Stimulated activated CD8-positive, alpha-beta memory T cell treated with anti-CD3 and anti-CD28 coated beads, Interleukin-15, amount 100 ng/mL, for 4 hours (primary cell): Measurements from ENCODE around the gene EEF1AKMT1.
A peak's percentile ranks its signal among the peaks of the same experiment; 100 is the strongest.

Experiments used
- DNase-seq, 2 donors: peaks; one replicate each; pipeline ENCODE4 v3.0.0-alpha.2; 2020; ENCODE audit warnings: low read depth in 2 of 2

Gene EEF1AKMT1

GRCh38 chr13:20718958-20719566 is 54.7 kb downstream of the EEF1AKMT1 start:
- no peak for DNase-seq

GRCh38 chr13:20717581-20718542 is 55.9 kb downstream of the EEF1AKMT1 start:
- DNase-seq = no peak

DNA sequence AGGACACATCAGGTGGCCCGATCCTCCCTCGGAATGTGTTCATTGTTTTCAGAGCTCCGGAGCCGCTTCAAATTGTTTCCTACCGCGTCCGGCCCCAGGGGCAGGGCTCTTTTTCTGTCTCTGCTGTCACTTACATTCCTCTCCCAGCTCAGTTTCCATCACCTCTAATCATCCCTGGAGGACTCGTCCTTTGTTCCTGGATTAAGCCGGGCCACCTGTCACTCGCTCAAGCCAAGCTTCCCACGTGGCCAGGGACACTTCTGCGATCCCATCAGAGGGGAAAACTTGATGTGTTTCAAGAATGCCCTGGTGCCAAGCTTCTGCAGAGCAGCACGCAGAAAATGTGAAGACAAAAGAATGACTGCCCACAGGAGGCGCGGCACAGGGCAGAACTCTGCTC is 56.8 kb downstream of the EEF1AKMT1 start:
- DNase-seq = no peak

GRCh38 chr13:20715330-20715712 is 58.4 kb downstream of the EEF1AKMT1 start:
- no peak for DNase-seq

DNA sequence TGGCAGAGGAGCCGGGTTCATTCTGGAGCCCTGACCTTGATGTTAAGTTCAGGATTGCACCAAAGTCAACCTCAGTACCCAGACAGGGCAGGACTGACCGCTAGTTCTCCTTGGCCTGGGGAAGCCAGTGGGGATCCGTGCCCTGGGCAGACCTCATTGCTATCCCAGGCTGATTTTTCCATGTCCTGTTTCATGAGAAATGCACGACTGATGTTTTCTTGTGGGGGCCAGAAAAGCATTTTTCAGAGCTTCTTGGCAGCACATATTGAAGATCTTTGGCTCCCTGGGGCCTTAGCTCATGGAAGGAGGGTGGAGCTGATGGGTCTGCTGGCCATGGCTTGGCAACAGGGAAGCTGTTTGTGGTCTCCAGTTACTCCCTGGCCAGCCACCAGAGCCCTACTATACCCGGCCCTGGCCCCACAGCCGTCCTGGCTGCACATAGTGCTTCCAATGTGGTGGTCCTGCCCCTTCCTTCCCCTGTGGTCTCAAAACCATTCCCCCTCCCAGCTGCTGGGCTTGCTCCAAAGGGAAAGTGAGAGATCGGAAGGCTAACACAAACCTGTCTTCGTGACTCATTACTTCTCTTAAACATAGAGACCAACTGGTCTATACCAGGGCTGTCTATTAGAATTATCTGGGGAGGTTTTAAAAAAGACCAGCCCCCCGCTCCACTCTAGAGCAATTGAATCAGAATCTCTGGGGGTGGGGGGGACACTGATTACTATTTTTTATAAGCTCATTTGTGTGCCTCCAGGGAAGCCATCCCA is 59.0 kb downstream of the EEF1AKMT1 start:
- DNase-seq = no peak

DNA sequence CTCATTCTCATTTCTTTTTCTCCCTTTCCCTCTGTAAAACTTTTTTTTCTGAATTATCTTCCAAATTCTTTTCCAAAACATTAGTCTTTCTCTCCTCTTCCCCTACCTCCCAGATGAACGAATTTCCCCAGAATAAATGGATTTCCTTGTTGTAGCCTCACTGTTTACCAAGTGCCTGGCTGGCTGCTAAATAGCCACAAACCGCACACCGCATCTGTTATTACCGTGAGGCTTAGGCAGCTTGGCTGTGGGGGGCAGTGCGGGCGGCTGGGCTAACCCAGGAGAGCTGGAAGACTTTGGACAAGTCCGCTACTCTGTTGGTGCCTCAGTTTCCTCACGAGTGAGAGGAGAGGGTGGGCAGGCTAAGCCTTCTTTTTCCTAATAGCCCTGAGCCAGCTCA is 59.6 kb downstream of the EEF1AKMT1 start:
- DNase-seq = no peak

DNA sequence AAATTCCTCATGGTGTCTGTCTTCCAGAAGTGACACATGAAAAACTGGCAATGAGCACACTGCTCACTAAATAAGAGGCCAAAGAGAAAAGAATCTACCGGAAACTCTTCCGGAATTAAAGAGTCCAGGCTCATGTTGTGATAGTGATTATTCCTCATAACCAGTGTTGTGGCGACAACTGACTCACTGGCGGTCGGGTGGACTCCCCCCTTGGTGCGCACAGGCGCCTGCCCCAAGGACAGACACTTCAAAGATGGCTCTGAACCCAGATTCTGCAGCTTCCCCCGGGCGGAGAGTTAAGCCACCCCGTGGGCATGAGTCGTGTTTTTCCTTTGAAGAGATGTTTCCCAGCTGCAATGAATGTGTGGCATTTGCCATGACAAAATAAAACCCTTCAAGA is 60.0 kb downstream of the EEF1AKMT1 start:
- no peak for DNase-seq

DNA sequence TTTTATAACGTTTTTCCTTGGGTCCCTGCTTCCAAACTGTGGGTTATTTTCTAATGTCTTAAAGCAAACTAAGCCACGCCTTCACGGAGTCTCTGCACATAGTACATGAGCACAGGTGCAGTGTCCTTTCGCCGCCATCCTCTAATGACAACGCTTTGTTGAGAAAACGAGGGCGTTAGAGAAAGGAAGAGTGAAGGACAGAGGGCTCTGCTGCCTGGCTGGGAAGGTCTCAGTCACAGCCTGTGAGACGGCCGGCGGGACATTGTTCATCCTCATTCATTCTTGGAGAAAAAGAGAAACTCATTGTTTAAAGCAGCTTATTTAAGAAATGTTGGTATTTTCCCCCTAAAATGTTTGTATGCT is 60.8 kb downstream of the EEF1AKMT1 start:
- no peak for DNase-seq

GRCh38 chr13:20711301-20712044 is 62.3 kb downstream of the EEF1AKMT1 start:
- DNase-seq = no peak

DNA sequence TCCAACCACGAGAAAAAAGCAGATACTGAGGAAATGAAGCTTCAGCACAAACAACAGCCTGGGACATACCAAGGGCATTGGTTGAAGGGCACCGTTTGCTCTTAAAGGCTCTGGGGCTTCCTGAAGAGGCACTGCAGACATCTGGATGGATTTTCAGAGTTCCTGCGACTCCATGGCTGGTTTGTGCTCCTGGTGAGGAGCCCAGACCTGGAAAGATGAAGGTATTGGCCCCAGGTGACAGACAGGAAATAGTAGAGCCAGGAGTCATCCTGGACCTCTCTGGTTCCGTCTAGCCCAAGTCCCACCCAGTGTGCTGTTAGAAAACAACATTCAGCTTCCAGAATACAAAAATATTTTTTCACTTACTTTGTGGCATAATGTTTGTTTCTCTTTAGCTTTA is 64.0 kb downstream of the EEF1AKMT1 start:
- DNase-seq = no peak

GRCh38 chr13:20709369-20709768 is 64.4 kb downstream of the EEF1AKMT1 start:
- DNase-seq = no peak

- DNase-seq = no peak
These were observed 65.5 kb downstream of the EEF1AKMT1 start for GRCh38 chr13:20708216-20708615.

GRCh38 chr13:20706661-20707060 is 67.1 kb downstream of the EEF1AKMT1 start:
- DNase-seq = no peak

GRCh38 chr13:20704459-20705069 is 69.2 kb downstream of the EEF1AKMT1 start:
- no peak for DNase-seq

DNA sequence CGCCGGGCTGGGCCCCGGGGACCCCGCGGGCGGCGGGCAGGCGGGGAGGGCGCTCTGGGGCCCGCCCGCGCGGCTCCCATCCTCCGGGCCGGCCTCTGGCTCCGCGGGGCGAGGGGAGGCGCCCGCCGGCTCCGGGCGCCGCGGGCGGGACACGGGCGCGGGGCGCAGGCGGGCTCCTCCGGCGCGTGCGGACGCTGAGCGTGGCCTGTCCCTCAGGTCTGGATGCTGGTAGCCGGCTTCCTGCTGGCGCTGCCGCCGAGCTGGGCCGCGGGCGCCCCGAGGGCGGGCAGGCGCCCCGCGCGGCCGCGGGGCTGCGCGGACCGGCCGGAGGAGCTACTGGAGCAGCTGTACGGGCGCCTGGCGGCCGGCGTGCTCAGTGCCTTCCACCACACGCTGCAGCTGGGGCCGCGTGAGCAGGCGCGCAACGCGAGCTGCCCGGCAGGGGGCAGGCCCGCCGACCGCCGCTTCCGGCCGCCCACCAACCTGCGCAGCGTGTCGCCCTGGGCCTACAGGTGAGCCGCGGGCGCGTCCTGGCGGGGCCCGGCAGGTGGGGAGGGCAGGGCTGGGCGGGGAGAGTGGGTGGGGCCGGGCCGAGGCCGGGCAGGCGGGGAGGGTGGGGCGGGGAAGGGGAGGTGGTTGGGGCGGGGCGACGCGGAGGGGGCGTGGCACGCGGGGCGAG is 69.8 kb downstream of the EEF1AKMT1 start:
- DNase-seq = peak; percentile 54 to 68

DNA sequence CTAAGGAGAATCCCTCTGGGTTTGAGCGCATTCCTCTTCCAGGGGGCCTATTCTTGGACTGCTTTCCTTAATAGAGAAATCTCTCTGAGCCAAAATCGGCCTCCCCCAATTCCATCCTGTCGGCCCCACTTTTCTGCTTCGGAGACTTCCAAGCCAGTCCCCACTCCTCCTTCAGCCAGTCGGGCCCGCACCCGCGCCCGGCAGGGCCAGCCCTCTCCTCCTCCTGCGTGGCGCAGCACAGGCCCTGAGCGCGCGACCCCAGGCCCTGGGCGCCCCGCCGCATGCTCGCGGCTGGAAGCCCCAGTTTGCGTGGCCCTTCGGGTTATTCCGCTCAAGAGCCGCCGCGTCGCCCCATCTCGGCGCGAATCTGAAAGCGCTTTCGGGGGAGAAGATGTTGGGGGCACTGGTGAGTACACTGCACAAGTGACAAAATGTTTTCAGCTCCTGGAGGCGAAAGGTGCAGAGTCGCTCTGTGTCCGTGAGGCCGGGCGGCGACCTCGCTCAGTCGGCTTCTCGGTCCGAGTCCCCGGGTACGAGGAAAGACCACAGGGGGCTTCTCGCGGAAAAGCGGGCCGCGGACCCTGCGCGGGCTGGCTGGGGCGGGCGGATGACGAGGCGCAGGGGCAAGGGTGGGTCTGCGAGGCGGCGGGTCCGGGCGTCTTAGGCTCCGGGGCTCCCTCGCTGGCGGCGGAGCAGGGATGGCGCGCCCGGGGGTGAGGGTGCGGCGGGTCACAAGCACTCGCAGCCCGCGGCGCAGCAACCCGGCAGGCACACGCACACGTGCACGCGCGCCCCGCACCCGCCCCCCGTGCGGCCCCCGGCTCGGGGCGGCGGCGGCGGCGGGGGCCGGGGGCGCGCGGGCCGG is 70.6 kb downstream of the EEF1AKMT1 start, which contains the start of gene IL17D:
IL17D (plus strand) TSS at position 785 of the 865 bp plus-strand sequence. CDS start 303 bp downstream, outside the sequence.
- peak in 1 of 2 donors; percentile 30 for DNase-seq

- no peak for DNase-seq
These were observed 71.2 kb downstream of the EEF1AKMT1 start for GRCh38 chr13:20702530-20702914.

GRCh38 chr13:20701461-20701860 is 72.3 kb downstream of the EEF1AKMT1 start:
- DNase-seq = no peak

DNA sequence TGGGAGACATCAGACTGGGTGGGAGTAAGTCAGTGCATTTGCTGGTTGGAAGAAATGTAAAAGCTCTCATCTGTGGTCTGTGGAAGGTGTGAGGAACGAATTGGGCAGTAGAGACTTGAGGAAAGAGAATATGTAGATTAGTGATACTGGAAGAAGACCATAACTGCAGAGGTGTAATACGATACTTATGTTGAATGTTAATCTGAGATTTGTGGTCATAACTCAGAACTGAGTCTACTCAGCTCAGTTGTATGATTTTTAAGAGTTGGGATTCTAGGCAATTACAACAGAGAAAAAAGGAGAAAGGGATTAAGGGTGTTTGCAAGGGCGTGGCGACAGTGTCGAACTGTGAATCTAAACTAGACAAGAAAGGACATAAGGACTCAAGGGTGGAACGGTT is 73.5 kb downstream of the EEF1AKMT1 start:
- no peak for DNase-seq

DNA sequence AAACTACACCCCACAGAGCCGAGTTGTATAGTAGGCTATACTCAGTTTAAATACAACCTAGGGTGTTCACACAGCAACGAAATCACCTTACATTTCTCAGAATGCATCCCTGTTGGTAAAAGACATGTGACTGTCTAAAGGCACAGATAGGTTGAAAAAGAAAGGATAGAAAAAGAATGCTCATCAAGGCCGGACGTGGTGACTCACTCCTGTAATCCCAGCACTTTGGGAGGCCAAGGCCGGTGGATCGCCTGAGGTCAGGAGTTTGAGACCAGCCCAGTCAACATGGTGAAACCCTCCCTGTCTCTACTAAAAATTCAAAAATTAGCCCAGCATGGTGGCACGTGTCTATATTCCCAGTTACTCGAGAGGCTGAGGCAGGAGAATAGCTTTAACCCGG is 74.0 kb downstream of the EEF1AKMT1 start:
- no peak for DNase-seq
